HG02588 (cell line): Measurements from ENCODE around the gene NACAD.

Experiments
- ATAC-seq: cut with Tn5 transposase; IDR thresholded peaks from one replicate; pipeline ENCODE4 v1.9.1; 2021; ENCODE audit warnings: mild to moderate bottlenecking, moderate library complexity; ENCODE audit not compliant: unreplicated experiment

The NACAD gene

GRCh38 chr7:45088821-45089340 lies at the start of gene NACAD:
TSS of gene NACAD (minus strand) at chr7:45088969. CDS start at chr7:45088894, 75 bp downstream.
- no peak for ATAC-seq

GRCh38 chr7:45136106-45137060 lies 47.6 kb upstream of the NACAD start:
- no peak for ATAC-seq

- ATAC-seq = no peak
Measured at GRCh38 chr7:45133877-45134276, 45.1 kb upstream of the NACAD start.

- no peak for ATAC-seq
Measured at GRCh38 chr7:45133352-45133751, 44.6 kb upstream of the NACAD start.

GRCh38 chr7:45132708-45133320 lies 44.0 kb upstream of the NACAD start:
- no peak for ATAC-seq

- no peak for ATAC-seq
Measured at GRCh38 chr7:45131891-45132290, 43.1 kb upstream of the NACAD start.

GRCh38 chr7:45130910-45131309 lies 42.1 kb upstream of the NACAD start:
- no peak for ATAC-seq

GRCh38 chr7:45129906-45130305 lies 41.1 kb upstream of the NACAD start:
- no peak for ATAC-seq

- no peak for ATAC-seq
Measured at GRCh38 chr7:45129181-45129800, 40.5 kb upstream of the NACAD start.

- no peak for ATAC-seq
Measured at GRCh38 chr7:45126920-45127319, 38.2 kb upstream of the NACAD start.

- no peak for ATAC-seq
Measured at GRCh38 chr7:45126201-45126600, 37.4 kb upstream of the NACAD start.

GRCh38 chr7:45125193-45125904 lies 36.6 kb upstream of the NACAD start:
- ATAC-seq = no peak

- ATAC-seq = no peak
Measured at GRCh38 chr7:45123913-45124710, 35.3 kb upstream of the NACAD start.

- no peak for ATAC-seq
Measured at GRCh38 chr7:45122975-45123860, 34.4 kb upstream of the NACAD start.

GRCh38 chr7:45119550-45119949 lies 30.8 kb upstream of the NACAD start:
- ATAC-seq = no peak

- ATAC-seq = no peak
Measured at GRCh38 chr7:45118889-45119331, 30.1 kb upstream of the NACAD start.

GRCh38 chr7:45118292-45118691 lies 29.5 kb upstream of the NACAD start:
- ATAC-seq = no peak

- no peak for ATAC-seq
Measured at GRCh38 chr7:45117582-45117981, 28.8 kb upstream of the NACAD start.

GRCh38 chr7:45116048-45116447 lies 27.3 kb upstream of the NACAD start:
- ATAC-seq = no peak
